ENCODE results near the gene AMY2A.
"Not testable (repeated sequence)": the region's sequence is repeated elsewhere in the genome, so short reads cannot be mapped to it uniquely, and the experiment has no call there.

AMY2A gene

GRCh38 chr1:103616362-103616761, 865 bp upstream of the AMY2A start:
- TF ChIP-seq SPI1 (IDR thresholded peaks at IDR 0.05; ENCODE audit: borderline replicate concordance, low read depth) (no peak), GABPA (IDR thresholded peaks at IDR 0.05; ENCODE audit: low read depth) (no peak), POLR2AphosphoS5 (IDR thresholded peaks at IDR 0.05; ENCODE audit: low read depth) (no peak), CTCF (IDR thresholded peaks at IDR 0.05; ENCODE audit: insufficient read depth, low read length) (no peak)
- TF ChIP-seq, protein P1, sequence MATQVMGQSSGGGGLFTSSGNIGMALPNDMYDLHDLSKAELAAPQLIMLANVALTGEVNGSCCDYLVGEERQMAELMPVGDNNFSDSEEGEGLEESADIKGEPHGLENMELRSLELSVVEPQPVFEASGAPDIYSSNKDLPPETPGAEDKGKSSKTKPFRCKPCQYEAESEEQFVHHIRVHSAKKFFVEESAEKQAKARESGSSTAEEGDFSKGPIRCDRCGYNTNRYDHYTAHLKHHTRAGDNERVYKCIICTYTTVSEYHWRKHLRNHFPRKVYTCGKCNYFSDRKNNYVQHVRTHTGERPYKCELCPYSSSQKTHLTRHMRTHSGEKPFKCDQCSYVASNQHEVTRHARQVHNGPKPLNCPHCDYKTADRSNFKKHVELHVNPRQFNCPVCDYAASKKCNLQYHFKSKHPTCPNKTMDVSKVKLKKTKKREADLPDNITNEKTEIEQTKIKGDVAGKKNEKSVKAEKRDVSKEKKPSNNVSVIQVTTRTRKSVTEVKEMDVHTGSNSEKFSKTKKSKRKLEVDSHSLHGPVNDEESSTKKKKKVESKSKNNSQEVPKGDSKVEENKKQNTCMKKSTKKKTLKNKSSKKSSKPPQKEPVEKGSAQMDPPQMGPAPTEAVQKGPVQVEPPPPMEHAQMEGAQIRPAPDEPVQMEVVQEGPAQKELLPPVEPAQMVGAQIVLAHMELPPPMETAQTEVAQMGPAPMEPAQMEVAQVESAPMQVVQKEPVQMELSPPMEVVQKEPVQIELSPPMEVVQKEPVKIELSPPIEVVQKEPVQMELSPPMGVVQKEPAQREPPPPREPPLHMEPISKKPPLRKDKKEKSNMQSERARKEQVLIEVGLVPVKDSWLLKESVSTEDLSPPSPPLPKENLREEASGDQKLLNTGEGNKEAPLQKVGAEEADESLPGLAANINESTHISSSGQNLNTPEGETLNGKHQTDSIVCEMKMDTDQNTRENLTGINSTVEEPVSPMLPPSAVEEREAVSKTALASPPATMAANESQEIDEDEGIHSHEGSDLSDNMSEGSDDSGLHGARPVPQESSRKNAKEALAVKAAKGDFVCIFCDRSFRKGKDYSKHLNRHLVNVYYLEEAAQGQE (IDR thresholded peaks at IDR 0.05; ENCODE audit: insufficient replicate concordance, low read depth) = no peak
- H3K27me3 ChIP-seq (ENCODE audit: insufficient read depth, poor library complexity, severe bottlenecking) = no peaks in the 10 kb centered on the region
- no peak for DNase-seq (ENCODE audit: low read depth in 1 of 2, low spot score in 1 of 2)
- H3K27ac ChIP-seq (replicated peaks) = no peak overlapping the region
- H3K4me3 ChIP-seq (replicated peaks; ENCODE audit: insufficient read depth, low read length) = no peak overlapping the region

GRCh38 chr1:103627436-103627835, 10.2 kb downstream of the AMY2A start:
- not testable (repeated sequence) for DNase-seq (ENCODE audit: low read depth in 1 of 2, low spot score in 1 of 2); H3K27ac ChIP-seq (replicated peaks)

GRCh38 chr1:103641194-103641593, 24.0 kb downstream of the AMY2A start:
- H3K27me3 ChIP-seq (ENCODE audit: insufficient read depth, poor library complexity, severe bottlenecking); H3K4me3 ChIP-seq (replicated peaks; ENCODE audit: insufficient read depth, low read length); H3K27ac ChIP-seq (replicated peaks); DNase-seq (ENCODE audit: low read depth in 1 of 2, low spot score in 1 of 2): not testable (repeated sequence)

More at GRCh38 chr1:103627436-103627835, 10.2 kb downstream of the AMY2A start:
- H3K27me3 ChIP-seq (ENCODE audit: insufficient read depth, poor library complexity, severe bottlenecking); H3K4me3 ChIP-seq (replicated peaks; ENCODE audit: insufficient read depth, low read length): not testable (repeated sequence)

DNA sequence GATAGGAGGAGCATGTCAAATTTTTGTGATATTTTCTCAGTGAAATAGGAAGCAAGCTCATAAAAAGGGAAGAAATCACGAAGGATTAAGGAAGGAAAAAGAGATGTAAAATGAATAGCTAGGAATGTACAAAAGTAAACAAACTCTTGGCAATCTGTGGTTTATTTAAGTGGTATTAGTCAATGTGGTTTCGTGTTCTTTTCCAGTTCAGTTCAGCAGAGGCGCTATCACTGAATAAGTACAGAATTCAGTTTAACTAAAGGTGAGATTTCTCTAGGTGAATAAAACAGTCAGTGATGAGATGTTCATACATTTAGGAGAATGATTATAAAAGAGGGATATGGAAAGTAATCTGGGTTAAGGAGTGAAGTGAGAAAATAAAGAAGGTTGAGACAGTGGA, 26.7 kb downstream of the AMY2A start:
- not testable (repeated sequence) for DNase-seq (ENCODE audit: low read depth in 1 of 2, low spot score in 1 of 2); H3K27me3 ChIP-seq (ENCODE audit: insufficient read depth, poor library complexity, severe bottlenecking); H3K4me3 ChIP-seq (replicated peaks; ENCODE audit: insufficient read depth, low read length); H3K27ac ChIP-seq (replicated peaks)

DNA sequence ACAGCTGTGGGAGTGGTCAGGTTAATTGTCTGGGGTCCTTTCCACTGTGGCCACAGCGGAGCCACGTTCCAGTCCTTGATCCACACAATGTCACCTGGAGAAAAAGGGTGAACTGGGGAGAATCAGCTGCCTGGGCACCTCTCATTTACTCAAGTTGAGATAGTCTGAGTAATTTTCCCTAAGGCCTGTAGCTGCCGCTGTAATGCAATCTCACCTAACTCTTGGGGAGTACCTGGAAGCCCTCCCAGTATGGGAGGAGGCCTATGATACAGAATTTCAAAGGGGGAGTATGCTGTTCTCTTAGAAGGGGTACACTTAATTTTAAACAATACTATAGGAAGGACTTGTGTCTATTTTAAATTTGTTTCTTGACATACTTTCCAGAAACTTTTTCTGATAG, 33.1 kb downstream of the AMY2A start:
- not testable (repeated sequence) for H3K27ac ChIP-seq (replicated peaks); H3K27me3 ChIP-seq (ENCODE audit: insufficient read depth, poor library complexity, severe bottlenecking); DNase-seq (ENCODE audit: low read depth in 1 of 2, low spot score in 1 of 2); H3K4me3 ChIP-seq (replicated peaks; ENCODE audit: insufficient read depth, low read length)

DNA sequence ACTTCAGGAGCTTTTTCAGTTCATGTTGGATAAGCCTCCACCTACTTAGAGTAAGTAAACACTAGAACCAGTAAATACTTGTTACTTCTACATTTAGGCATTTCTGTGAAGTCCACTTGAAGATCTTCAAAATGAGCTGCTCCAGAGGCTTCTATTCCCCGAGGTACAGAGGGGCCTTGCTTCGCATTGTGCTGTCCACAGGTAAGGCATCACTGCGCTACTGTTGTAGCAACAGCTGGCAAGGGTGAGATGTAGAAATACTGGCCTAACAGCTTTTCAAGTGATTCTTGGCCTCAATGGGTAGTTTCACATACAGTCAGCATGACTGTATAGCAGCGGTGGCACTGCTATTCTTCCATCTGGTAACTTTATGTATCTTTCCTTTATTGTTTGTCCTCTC, 33.7 kb downstream of the AMY2A start:
- not testable (repeated sequence) for H3K27ac ChIP-seq (replicated peaks); H3K4me3 ChIP-seq (replicated peaks; ENCODE audit: insufficient read depth, low read length); H3K27me3 ChIP-seq (ENCODE audit: insufficient read depth, poor library complexity, severe bottlenecking); DNase-seq (ENCODE audit: low read depth in 1 of 2, low spot score in 1 of 2)

DNA sequence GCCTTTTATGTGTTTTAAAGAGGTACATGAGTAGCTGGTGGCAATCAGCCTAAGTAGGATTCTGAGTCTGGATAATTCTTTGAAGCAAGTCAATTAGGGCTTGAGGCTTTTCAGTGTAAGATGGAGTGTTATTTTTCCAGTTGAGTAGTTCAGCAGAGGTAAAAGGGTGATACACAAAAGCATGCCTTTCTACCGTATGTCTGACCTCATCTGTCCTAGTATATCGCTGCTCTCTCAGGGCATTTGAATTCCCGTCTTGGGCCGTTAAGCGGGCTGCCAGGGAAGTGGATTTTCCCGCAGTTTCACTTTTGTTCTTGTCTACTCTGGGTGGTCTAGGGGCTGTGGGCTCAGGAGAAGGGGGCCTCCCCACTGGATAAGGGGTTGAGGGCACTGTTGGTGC, 36.9 kb downstream of the AMY2A start:
- H3K27me3 ChIP-seq (ENCODE audit: insufficient read depth, poor library complexity, severe bottlenecking); DNase-seq (ENCODE audit: low read depth in 1 of 2, low spot score in 1 of 2); H3K27ac ChIP-seq (replicated peaks); H3K4me3 ChIP-seq (replicated peaks; ENCODE audit: insufficient read depth, low read length): not testable (repeated sequence)

GRCh38 chr1:103655460-103655859, 38.2 kb downstream of the AMY2A start, which contains the start of gene AMY1A:
AMY1A (plus strand) TSS chr1:103655760; CDS start chr1:103656331, 571 bp downstream.
- H3K4me3 ChIP-seq (replicated peaks; ENCODE audit: insufficient read depth, low read length); H3K27me3 ChIP-seq (ENCODE audit: insufficient read depth, poor library complexity, severe bottlenecking); DNase-seq (ENCODE audit: low read depth in 1 of 2, low spot score in 1 of 2); H3K27ac ChIP-seq (replicated peaks): not testable (repeated sequence)

Data from HL-60 (cell line).